Neural progenitor cell (in vitro differentiated cells): ENCODE measurements around the gene RAB5B.

Experiments
- EZH2 ChIP-seq: fragments of 200-600 bp; sonication (generic); IDR thresholded peaks from 2 replicates; pipeline ENCODE4 v1.6.1; 2017; ENCODE audit warnings: antibody characterized with exemption, mild to moderate bottlenecking, moderate library complexity
- TF ChIP-seq, protein P1 (sequence below): fragments of 200-600 bp; sonication (generic); IDR thresholded peaks from 2 replicates; pipeline ENCODE4 v1.5.1; 2017; ENCODE audit warnings: antibody characterized with exemption, mild to moderate bottlenecking

DNA sequence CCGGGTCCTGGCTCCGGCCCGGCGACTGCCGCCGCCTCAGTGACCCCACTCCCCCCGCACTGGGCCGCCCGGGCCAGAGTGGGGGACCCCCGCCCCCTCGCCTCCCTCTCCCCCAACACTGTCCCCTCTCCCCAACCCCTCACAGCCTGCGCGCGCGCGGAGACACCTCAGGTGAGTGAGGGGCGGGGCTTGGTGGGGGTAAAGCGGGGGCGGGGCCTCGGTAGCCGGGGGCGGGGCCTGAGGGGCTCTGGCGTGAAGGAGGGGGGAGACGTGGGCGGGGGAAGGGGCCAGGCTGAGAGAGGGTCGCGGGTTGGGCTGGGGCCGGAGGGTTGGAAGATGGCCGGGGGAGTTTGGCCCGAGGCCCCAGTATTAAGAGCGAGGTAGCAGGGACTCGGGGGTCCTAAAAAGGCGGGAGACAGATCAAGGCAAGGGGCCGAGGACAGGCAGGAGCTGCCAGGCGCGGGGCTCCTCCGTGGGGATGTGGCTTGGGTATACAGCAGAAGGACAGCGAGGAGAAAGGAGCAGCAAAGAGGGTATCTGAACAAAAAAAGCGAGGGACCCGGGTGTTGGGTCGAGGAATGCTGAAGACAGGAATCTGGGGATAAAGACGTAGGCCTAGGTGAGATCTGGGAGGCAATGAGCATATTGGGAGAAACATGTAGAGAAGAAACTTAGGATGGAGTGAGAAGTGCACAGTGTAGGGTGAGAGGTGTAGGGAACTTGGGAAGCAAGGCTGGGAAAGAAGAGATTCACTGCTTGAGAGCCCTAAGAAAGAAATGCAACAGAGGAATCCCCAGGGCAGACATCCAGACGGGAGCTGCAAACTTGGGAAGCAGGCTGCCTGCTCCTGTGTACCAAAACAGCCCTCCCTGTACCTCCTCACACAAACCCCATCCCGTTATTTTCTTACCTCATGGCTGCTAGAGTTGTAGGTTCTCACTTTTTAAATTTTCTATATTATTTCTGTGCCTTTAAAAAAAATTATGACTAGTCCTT lies 34.0 kb downstream of the RAB5B start:
- TF ChIP-seq, protein P1, sequence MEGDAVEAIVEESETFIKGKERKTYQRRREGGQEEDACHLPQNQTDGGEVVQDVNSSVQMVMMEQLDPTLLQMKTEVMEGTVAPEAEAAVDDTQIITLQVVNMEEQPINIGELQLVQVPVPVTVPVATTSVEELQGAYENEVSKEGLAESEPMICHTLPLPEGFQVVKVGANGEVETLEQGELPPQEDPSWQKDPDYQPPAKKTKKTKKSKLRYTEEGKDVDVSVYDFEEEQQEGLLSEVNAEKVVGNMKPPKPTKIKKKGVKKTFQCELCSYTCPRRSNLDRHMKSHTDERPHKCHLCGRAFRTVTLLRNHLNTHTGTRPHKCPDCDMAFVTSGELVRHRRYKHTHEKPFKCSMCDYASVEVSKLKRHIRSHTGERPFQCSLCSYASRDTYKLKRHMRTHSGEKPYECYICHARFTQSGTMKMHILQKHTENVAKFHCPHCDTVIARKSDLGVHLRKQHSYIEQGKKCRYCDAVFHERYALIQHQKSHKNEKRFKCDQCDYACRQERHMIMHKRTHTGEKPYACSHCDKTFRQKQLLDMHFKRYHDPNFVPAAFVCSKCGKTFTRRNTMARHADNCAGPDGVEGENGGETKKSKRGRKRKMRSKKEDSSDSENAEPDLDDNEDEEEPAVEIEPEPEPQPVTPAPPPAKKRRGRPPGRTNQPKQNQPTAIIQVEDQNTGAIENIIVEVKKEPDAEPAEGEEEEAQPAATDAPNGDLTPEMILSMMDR, result no peak
- TF ChIP-seq EZH2, result no peak
